GM18508 (cell line): ENCODE results near the gene CMIP.

Experiments
- ATAC-seq: cut with Tn5 transposase; IDR thresholded peaks from one replicate; pipeline ENCODE4 v1.9.1; 2021; ENCODE audit warnings: moderate number of reproducible peaks; ENCODE audit not compliant: insufficient read depth, unreplicated experiment

Gene CMIP

DNA sequence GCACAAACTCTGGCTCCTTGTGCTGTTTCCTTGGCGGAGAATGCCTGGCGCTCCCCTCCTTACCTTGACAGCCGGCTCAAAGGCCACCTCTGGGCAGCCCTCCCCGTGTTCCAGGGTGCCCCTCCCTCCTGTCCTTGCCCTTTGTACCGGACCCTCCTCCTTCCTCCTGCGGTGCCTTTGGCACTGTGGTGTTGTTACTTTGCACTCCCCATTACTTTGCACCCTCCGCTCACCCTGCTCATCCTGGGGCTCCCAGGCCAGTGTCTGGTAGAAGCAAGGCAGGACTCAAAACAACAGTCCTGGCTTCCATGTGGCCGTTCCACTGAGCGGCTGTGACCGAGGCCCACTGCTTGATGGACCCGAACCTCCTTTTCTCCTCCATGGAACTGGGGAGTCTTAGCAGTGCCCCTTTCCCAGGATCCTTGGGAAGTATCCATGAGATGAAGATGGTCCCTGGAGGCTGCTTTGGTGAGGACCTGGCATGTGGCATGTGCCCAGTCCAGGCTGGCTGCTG, 147.8 kb downstream of the CMIP start:
- ATAC-seq = no peak

- ATAC-seq = no peak
These were observed 148.9 kb downstream of the CMIP start for GRCh38 chr16:81593481-81593880.

DNA sequence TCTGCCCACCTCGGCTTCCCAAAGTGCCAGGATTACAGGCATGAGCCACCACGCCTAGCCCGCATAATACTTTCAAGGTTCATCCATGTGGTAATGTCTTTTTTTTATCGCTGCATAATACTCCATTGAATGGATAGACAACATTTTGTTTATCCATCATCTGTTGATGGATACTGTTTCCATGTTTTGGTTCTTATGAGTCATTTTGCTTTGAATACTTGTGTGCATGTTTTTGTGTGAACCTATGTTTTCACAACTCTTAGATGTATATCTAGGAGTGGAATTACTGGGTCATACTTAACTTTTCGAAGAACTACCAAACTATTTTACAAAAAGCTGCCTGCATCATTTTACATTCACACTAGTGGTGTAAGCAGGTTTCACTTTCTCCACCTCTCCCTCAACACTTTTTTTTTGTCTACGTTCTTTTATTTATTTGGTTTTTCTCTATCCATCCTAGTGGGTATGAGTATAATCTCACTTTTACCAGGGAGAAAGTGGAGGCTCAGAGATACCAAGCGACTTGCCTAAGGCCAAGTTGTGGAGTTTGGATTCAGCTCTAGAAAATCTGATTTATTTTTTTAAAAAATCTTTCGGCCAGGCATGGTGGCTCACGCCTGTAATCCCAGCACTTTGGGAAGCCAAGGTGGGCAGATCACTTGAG, 151.2 kb downstream of the CMIP start:
- ATAC-seq = no peak

DNA sequence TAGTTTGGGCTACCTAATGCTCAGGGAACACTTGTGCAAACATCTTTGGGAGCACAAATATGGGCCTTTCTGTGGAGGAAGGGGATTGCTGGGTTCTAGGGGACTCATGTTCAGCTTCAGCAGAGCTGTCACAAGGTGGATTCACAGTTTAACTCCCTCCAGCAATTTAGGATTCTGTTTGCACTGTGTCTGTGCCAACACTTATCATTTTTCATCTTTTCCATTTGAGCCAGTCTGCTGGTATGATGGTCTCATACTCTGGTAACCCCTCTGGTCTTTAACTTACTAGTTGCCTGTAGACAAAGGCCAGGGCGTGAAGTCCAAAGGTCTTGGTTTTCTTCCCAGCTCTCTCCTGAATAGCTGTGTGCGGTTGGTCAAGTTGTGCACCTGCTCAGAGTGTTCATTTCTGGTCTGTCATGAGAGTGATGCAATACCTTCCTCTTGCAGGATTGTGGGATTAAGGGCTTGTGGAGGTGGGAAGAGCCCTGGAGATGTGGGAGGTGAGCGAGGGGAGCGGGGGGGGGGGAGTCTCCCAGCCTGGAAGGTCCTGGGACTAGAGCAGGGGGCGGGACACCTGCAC, 152.6 kb downstream of the CMIP start:
- ATAC-seq = no peak

DNA sequence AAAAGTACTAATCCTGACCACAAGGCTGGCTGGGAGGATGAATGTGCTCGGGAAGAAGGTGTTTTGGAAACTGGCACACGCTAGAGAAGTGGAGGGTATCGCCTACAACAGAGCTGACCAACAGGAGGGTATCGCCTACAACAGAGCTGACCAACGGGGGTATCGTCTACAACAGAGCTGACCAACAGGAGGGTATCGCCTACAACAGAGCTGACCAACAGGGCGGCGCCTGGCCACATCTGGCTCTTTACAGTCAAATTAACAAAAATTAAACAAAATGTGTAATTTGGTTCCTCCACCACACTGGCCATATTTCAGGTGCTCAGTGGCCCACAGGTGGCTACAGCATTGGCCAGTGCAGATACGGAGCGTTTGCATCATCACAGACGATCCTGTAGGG, 153.5 kb downstream of the CMIP start:
- ATAC-seq = no peak

DNA sequence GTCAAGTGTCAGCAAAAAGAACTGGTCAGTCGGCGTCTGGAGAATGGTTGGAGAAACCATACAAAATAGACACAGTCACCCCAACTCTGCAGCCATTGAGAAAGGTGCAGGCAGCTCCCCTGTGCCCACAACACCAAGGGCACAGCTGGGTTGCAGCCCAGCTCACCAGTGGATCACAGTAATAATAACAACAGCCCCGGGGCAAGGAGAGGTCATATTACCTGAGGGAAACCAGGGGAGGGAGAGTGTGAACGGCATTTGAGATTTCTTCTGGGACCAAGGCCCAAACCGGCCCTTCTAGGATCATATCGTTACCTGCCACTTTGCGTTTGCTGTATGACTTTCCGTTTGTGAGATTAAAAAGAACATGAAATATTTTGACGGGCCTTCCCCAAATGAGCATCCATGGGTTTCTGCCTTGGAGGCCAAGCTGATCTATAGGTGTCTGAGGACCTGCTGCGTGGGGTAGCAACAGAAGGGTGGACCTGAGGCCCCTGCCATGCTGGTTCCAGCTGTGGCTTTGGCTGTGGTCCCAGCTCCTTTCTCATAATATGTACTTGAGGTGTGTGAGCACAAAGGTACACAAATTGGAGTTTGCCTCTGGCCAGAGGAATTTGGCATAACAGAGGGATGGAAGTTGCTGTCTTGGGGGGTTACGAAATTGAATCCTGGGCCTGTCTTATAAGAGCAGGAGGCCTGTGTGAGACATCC, 154.6 kb downstream of the CMIP start:
- ATAC-seq = no peak

- no peak for ATAC-seq
These were observed 155.7 kb downstream of the CMIP start for GRCh38 chr16:81600275-81600674.

DNA sequence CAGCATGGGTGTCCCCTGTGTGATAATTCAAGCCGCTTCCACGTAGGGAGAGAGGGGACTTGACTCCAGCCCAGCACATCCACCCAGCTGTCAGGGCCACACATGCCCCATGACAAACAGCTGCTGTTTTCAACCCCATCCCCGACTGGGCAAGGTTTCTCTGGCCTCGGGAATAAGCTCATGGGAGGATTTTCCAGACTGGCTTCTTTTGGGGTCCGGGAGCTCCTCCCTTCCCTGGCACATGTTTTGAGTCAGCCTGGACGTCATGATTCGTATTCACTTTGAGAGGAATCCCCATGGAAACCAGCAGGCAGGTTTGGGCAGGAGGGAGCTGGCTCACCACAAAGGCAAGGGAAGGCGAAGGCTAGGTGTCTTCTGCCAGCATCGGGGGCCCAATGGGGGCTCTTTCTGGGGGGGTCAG, 156.4 kb downstream of the CMIP start:
- ATAC-seq = no peak

DNA sequence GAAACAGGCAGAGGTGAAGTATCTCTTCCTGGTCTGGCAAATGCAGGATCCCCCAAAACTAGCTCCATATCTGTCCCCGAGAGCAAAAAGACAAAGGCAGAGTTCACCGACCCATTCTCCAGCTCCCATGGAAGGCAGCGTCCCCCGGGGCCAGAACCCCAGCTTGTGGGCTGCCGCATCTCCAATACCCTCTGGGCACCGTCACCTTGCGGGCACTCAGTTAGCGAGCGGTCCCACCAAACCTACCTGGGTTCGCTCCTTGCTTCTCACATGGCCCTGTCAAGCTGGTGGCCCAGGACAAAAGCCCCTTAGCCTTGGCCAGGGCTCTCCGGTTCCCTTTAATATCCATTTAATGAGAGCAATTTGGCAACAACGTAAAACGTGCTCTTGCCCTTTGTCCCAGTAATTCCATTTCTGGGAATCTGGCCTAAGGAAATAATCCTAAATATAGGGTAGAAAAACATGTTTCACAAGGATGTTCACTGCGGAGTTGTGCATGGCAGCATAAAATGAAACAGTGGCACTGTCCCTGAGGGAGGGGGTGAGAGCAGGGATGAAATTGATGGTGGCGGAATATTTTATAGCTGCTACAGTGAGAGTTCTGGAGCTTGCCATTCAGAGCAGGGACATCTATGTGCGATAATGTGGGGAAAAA, 157.1 kb downstream of the CMIP start:
- no peak for ATAC-seq

- ATAC-seq = no peak
These were observed 157.7 kb downstream of the CMIP start for GRCh38 chr16:81602256-81602776.

DNA sequence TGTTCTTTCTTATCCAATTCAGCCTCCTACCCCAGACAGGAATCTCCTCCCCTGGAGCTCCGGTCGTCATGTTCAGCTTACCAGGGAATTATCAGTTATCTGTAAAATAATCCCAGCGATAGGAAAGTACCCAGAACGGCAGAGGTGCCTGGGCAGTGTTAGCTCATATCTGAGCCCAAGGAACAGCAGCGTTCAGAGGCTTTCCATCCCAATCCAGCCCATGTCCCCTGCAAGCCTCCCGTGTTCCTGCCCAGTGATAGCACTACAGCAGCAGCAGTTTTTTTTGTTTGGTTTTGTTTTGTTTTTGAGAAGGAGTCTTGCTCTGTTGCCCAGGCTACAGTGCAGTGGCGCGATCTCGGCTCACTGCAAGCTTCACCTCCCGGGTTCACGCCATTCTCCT, 158.2 kb downstream of the CMIP start:
- no peak for ATAC-seq

GRCh38 chr16:81604960-81605383, 160.4 kb downstream of the CMIP start:
- no peak for ATAC-seq

DNA sequence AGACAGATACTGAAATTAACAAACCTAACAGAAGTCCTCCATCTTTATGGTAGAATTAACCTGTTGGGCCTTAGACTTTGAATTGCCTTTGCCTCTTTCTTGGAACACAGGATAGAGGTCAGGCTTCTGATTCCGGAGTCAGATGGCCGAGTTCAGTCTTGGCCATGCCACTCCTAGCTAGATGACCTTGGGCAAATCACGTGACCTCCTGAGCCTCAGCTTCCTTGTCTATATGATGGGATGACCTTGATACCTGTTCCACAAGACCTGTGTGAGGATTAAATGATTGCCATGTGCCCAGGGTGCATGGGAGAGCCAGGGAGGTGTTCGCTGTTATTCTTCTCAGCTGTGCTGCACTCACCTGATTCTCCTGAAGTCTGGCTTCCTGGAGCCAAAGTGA, 161.4 kb downstream of the CMIP start:
- no peak for ATAC-seq

- no peak for ATAC-seq
These were observed 162.4 kb downstream of the CMIP start for GRCh38 chr16:81607006-81607405.

DNA sequence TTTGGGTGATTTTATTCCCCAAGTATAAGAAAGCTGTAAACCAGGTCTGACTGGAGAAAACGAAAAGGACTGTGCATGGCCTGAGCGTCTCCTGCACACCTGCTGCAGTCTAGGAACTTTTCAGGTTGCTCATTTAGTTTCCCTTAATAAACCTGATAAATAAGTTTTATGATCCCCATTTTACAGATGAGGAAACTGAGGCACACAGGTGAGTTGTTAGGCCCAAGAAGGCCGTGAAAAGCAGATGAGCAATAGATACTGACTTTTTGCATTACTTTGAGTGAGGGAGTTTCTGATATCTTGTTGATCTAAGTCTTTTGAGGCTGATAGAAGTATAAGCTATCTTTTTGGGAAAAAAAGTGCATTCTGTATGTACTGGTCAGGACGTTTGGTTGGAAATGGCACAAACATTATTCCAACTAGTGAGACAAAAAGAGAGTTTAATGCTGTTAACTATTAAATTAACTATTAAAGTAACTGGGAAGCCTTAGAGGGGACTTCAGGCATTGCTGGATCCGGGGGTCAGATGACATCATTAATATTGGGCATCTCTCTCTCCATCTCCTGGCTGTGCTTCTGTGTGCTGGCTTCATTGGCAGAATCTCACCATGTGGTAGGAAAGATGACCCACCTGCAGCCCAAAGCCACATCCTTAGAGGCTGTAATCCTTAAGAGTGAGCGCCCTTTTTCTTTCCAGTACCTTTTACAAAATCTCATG, 163.4 kb downstream of the CMIP start:
- no peak for ATAC-seq

DNA sequence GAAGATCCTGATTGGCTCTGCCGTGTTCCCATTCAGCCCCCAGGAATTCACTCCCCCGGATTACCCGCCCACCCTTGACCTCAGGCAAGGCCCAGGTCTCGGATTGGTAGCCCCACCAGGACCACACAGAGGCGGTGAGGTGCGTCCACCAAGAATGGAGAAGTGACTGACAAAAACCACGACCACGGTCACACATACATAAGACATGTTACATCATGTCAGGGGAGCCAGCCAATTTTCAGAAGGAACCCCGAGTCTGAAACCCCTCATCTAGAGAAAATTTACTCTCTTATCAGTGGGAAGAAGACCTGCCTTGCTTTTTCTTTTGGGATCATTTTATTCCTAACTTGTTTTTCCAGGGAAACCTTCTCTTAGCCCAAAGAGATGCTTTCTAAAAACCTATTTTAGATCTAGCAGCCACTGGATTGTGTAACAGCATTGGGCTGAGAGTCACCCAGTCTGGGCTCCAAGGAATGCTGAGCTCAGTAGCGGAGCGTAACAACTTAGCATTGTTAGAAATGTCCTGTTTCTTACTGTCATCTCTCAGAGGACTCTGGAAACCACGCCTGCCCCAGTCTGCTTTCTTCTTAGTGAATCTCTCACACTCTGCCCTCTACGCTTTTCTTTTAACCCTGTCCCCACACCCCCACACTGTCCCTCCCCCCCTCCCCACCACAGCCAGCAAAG, 164.1 kb downstream of the CMIP start:
- no peak for ATAC-seq

- no peak for ATAC-seq
These were observed 164.8 kb downstream of the CMIP start for GRCh38 chr16:81609323-81609892.

DNA sequence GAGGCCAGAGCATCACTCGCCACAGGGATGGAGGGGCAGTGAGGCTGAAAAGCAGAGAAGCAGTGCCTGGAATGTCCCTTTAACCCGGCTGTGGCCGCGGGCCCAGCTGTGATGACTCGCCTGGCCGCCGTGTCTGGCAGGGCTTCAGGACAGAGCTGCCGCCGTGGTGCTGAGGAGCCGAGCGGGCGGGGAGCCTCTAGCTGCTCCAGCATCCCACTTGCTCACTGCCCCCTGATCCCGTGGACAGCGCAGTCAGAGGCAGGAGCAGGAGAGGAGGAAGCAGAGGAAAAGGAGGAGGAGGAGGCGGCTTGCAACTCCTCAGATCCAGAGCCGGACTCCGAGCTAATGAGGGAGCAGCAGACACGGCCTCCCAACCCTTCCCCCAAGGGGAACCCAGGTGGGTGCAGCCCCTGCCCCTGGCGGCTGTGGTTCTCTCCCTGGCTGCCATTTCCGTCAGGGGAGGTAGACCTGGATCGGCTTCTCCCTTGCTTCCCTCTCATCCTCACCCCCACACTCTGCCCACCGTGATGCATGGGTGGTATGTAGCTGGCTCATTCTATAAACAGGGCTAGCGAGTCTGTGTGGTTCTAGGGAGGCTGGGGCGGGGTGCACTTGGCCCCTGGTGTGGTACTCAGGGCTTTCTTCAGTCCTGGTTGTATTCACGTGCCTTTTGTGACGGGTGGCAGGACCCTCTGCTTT, 165.7 kb downstream of the CMIP start:
- no peak for ATAC-seq

GRCh38 chr16:81610936-81611335, 166.3 kb downstream of the CMIP start:
- ATAC-seq = no peak
